HepG2 (cell line): Measurements from ENCODE around the gene CPNE1. TPM values are rescaled to one million over a fixed set of nuclear protein-coding genes. Genes with fewer than 3 reads are reported as not detected.

Experiments
- ATF2 ChIP-seq: sonication (generic); formaldehyde crosslinking; IDR thresholded peaks from 2 replicates; pipeline ENCODE4 v1.4.0; 2020; ENCODE audit warnings: missing genetic modification reagents
- DR1 ChIP-seq: sonication (generic); formaldehyde crosslinking; IDR thresholded peaks from 2 replicates; pipeline ENCODE4 v1.8.0; 2021; ENCODE audit warnings: mild to moderate bottlenecking, missing genetic modification reagents, inconsistent platforms
- KLF12 ChIP-seq: sonication (generic); formaldehyde crosslinking; IDR thresholded peaks from 2 replicates; pipeline ENCODE4 v1.4.0; 2020; ENCODE audit warnings: missing genetic modification reagents, borderline replicate concordance
- NCOA5 ChIP-seq: sonication (generic); formaldehyde crosslinking; IDR thresholded peaks from 2 replicates; pipeline ENCODE4 v1.4.0; 2020; ENCODE audit warnings: missing genetic modification reagents
- NR2F1 ChIP-seq, 2 experiments: fragments of 450-650 bp in 1 of 2; formaldehyde crosslinking in 1 of 2; IDR thresholded peaks; 2 replicates each; pipeline versions ENCODE4 v1.5.0 to v1.6.1; 2016 to 2020; ENCODE audit warnings: mild to moderate bottlenecking in 1 of 2, missing compliant biosample characterization in 1 of 2, missing genetic modification reagents in 1 of 2, moderate library complexity in 1 of 2
- POLR2AphosphoS5 ChIP-seq: IDR thresholded peaks from 2 replicates; pipeline ENCODE4 v1.6.1; 2012; ENCODE audit warnings: low read depth, low read length
- RFXAP ChIP-seq: sonication (generic); formaldehyde crosslinking; IDR thresholded peaks from 2 replicates; pipeline ENCODE4 v1.4.0; 2020; ENCODE audit warnings: missing genetic modification reagents, borderline replicate concordance
- THAP11 ChIP-seq: IDR thresholded peaks from 2 replicates; pipeline ENCODE4 v1.6.1; 2016; ENCODE audit warnings: missing biosample characterization, missing genetic modification reagents
- ZC3H13 ChIP-seq: sonication (generic); formaldehyde crosslinking; IDR thresholded peaks from 2 replicates; pipeline ENCODE4 v1.8.1; 2023; ENCODE audit warnings: mild to moderate bottlenecking, missing genetic modification reagents, moderate library complexity
- ZFX ChIP-seq: sonication (generic); formaldehyde crosslinking; IDR thresholded peaks from 2 replicates; pipeline ENCODE4 v1.4.0; 2020; ENCODE audit warnings: mild to moderate bottlenecking, low read depth, missing genetic modification reagents, moderate library complexity
- ZKSCAN8 ChIP-seq: IDR thresholded peaks from 2 replicates; pipeline ENCODE4 v1.6.1; 2016; ENCODE audit warnings: borderline replicate concordance, missing genetic modification reagents, missing compliant biosample characterization
- ZNF264 ChIP-seq: sonication (generic); formaldehyde crosslinking; IDR thresholded peaks from 2 replicates; pipeline ENCODE4 v1.4.0; 2020; ENCODE audit warnings: missing genetic modification reagents
- ZNF280B ChIP-seq: sonication (generic); formaldehyde crosslinking; IDR thresholded peaks from 2 replicates; pipeline ENCODE4 v1.5.0; 2020; ENCODE audit warnings: missing genetic modification reagents, mild to moderate bottlenecking, borderline replicate concordance
- ZNF570 ChIP-seq: sonication (generic); formaldehyde crosslinking; IDR thresholded peaks from 2 replicates; pipeline ENCODE4 v1.4.0; 2020; ENCODE audit warnings: mild to moderate bottlenecking, missing genetic modification reagents, borderline replicate concordance
- ZNF615 ChIP-seq: sonication (generic); formaldehyde crosslinking; IDR thresholded peaks from 2 replicates; pipeline ENCODE4 v1.5.0; 2020; ENCODE audit warnings: mild to moderate bottlenecking, missing genetic modification reagents, borderline replicate concordance
- polyA plus RNA-seq, 8 experiments: library from polyadenylated mRNA; depleted of rRNA in 3 of 8; stranded (reverse) in 7 of 8; unstranded in 1 of 8; fragments of >200 nt; fragmentation: Illumina TruSeq in 4 of 8; extraction: Trizol in 4 of 8; gene quantifications; 2 replicates each; pipeline versions ENCODE4 v1.2.1 to v1.2.3, GENCODE V29; 2011 to 2016; ENCODE audit warnings: low read depth in 4 of 8, missing spikeins in 1 of 8, mixed read lengths in 1 of 8; ENCODE audit not compliant: insufficient read depth in 1 of 8
- total RNA-seq, 5 experiments: library from RNA; depleted of rRNA; stranded (reverse); fragments of >200 nt; fragmentation: Illumina TruSeq; extraction: Trizol; gene quantifications; 2 replicates each; pipeline ENCODE4 v1.2.3, GENCODE V29; 2016; ENCODE audit warnings: low read depth in 1 of 5
- TF ChIP-seq, protein P1 (sequence below): sonication (generic); formaldehyde crosslinking; IDR thresholded peaks from 2 replicates; pipeline ENCODE4 v1.4.0; 2020; ENCODE audit warnings: missing genetic modification reagents; ENCODE audit errors: not compliant biosample characterization
- TF ChIP-seq, protein P2 (sequence below): sonication (generic); formaldehyde crosslinking; IDR thresholded peaks from 2 replicates; pipeline ENCODE4 v1.5.0; 2020; ENCODE audit warnings: missing genetic modification reagents, mild to moderate bottlenecking, borderline replicate concordance
- TF ChIP-seq, protein P3 (sequence below): sonication (generic); formaldehyde crosslinking; IDR thresholded peaks from 2 replicates; pipeline ENCODE4 v1.4.0; 2020; ENCODE audit warnings: mild to moderate bottlenecking, low read depth, missing genetic modification reagents
- TF ChIP-seq, protein P4 (sequence below): fragments of 450-650 bp; IDR thresholded peaks from 2 replicates; pipeline ENCODE4 v1.6.1; 2017; ENCODE audit warnings: mild to moderate bottlenecking

The CPNE1 gene
- total and polyA plus RNA-seq, 2 of the 13 experiments (the other 11 are each of a cell fraction or from before 2014, with no cell fraction given), result 408 to 431 TPM

DNA sequence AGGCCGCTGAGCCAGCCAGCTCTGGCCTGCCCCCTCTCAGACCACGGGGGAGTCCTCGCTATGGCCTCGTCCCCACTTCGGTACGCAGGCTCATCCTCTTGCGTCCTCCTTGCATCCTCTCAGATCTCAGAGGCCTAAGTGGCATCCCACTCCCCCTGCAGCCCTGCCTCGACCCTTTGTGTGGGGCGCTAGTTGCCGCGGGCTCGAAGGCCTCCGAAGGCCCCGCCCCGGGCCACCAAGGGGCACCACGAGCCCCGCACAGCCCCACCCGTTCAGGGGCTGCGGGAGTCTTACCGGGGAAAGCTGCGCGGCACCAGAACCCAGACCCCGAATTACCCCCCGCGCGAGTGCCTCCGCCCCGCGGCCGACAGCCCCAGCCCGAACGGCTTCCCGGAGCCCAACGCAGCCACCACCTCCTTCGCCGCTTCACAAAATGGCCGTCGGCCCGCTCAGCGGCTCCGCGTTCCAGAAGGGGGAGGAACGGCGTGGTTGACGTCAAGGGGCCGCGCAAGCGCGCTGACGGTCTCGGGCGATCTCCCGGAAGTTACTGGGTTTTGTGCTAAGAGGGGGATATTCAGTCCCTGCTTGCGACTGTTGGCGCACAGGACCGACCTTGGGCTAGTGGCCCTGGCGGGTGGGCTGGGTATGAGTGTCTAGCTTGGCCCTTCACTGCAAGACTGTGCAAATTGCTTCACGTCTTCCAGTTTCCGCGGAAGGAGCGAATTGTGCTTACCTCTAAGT is at the start of gene CPNE1, which contains the start of gene RBM12 (continued):
- TF ChIP-seq, protein P1, sequence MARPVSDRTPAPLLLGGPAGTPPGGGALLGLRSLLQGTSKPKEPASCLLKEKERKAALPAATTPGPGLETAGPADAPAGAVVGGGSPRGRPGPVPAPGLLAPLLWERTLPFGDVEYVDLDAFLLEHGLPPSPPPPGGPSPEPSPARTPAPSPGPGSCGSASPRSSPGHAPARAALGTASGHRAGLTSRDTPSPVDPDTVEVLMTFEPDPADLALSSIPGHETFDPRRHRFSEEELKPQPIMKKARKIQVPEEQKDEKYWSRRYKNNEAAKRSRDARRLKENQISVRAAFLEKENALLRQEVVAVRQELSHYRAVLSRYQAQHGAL (CRISPR knock-in tag), result peak; percentile 60
- peak; percentile 100 for TF ChIP-seq ZFX (CRISPR knock-in tag)
- TF ChIP-seq, protein P2, sequence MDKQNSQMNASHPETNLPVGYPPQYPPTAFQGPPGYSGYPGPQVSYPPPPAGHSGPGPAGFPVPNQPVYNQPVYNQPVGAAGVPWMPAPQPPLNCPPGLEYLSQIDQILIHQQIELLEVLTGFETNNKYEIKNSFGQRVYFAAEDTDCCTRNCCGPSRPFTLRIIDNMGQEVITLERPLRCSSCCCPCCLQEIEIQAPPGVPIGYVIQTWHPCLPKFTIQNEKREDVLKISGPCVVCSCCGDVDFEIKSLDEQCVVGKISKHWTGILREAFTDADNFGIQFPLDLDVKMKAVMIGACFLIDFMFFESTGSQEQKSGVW (CRISPR knock-in tag), result no peak
- TF ChIP-seq THAP11 (CRISPR knock-in tag), result peak; percentile 92
- TF ChIP-seq, protein P3, sequence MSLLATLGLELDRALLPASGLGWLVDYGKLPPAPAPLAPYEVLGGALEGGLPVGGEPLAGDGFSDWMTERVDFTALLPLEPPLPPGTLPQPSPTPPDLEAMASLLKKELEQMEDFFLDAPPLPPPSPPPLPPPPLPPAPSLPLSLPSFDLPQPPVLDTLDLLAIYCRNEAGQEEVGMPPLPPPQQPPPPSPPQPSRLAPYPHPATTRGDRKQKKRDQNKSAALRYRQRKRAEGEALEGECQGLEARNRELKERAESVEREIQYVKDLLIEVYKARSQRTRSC (CRISPR knock-in tag), result peak; percentile 98
- TF ChIP-seq, protein P4, sequence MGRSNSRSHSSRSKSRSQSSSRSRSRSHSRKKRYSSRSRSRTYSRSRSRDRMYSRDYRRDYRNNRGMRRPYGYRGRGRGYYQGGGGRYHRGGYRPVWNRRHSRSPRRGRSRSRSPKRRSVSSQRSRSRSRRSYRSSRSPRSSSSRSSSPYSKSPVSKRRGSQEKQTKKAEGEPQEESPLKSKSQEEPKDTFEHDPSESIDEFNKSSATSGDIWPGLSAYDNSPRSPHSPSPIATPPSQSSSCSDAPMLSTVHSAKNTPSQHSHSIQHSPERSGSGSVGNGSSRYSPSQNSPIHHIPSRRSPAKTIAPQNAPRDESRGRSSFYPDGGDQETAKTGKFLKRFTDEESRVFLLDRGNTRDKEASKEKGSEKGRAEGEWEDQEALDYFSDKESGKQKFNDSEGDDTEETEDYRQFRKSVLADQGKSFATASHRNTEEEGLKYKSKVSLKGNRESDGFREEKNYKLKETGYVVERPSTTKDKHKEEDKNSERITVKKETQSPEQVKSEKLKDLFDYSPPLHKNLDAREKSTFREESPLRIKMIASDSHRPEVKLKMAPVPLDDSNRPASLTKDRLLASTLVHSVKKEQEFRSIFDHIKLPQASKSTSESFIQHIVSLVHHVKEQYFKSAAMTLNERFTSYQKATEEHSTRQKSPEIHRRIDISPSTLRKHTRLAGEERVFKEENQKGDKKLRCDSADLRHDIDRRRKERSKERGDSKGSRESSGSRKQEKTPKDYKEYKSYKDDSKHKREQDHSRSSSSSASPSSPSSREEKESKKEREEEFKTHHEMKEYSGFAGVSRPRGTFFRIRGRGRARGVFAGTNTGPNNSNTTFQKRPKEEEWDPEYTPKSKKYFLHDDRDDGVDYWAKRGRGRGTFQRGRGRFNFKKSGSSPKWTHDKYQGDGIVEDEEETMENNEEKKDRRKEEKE, result no peak
- TF ChIP-seq ZKSCAN8 (CRISPR knock-in tag), result peak; percentile 84; the same call in 1 of the 2 replicates
- TF ChIP-seq POLR2AphosphoS5, result peak; percentile 100
- peak; percentile 65; the same call in 1 of the 2 replicates for TF ChIP-seq ZNF280B (CRISPR knock-in tag)
- peak; percentile 91 for TF ChIP-seq DR1
- peak; percentile 89; the same call in 1 of the 2 replicates for TF ChIP-seq ZNF570 (CRISPR knock-in tag)
- peak; percentile 98 for TF ChIP-seq ZNF615 (CRISPR knock-in tag)
- peak; percentile 88 for TF ChIP-seq RFXAP
- no peak for TF ChIP-seq NCOA5 (CRISPR knock-in tag)
- TF ChIP-seq ZNF264 (CRISPR knock-in tag), result peak; percentile 84; the same call in 1 of the 2 replicates
- peak; percentile 84 for TF ChIP-seq ATF2 (CRISPR knock-in tag)
- 0 out of 2 replicates have a peak, but pooled peaks have one; percentile 70 for TF ChIP-seq KLF12
- TF ChIP-seq ZC3H13 (CRISPR knock-in tag), result peak; percentile 93
- TF ChIP-seq NR2F1 (CRISPR knock-in tag; IDR thresholded peaks at IDR 0.05), result peak in 1 of 2 experiments; percentile 54; a peak in 2 of 4 replicates
